Activated CD8-positive, alpha-beta memory T cell treated with anti-CD3 and anti-CD28 coated beads, Interleukin-2, amount 50 U/mL, for 4 hours (primary cell): Measurements from ENCODE around the gene GRAMD1A.
"Not testable (repeated sequence)": the region's sequence is repeated elsewhere in the genome, so short reads cannot be mapped to it uniquely, and the experiment has no call there.

Source experiments
- DNase-seq: peaks from one replicate; pipeline ENCODE4 v3.0.0-alpha.2; 2020

The GRAMD1A gene

DNA sequence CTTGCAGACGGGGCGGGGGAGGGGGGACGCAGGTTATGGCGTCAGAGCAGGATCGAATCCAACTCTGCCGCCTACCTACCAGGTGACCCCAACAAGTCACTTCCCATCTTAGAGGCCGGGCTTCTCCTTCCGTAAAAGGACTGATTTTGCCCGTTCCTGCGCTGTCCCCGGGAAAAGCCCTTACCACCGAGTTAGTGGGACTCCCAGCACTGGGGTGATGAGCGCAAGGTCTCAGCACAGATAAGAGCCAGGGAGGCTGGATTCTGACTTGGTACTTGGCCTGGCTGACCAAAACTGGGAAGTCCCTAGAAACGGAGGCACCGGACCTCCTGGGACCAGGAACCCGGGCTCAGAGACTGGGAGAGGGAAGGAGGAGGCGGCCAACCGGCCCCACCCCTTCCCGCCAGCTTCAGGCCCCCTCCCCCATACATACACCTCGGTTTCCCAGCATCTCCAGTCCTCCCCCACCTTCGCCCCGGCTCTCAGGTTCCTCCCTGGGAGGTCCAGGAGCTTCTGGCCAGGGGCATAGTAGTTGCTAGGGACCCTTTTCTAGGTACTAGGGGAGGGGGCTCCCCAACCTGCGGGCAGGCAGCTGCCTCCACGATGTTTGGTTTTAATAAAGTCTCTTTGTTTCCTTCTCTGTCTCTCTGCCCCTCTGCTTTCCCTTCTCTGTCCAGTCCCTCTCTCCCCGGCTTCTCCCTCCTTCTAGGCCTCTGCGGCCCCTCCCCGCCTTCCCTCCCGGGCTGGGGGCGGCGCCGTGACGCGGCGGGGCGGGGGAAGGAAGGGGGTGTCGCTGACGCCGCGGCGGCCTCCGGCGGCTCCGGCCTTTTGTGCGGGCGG is at the start of gene GRAMD1A:
GRAMD1A (plus strand) TSS at position 826 of the 840 bp plus-strand sequence. CDS start 156 bp downstream, outside the sequence.
- DNase-seq = peak; percentile 74

DNA sequence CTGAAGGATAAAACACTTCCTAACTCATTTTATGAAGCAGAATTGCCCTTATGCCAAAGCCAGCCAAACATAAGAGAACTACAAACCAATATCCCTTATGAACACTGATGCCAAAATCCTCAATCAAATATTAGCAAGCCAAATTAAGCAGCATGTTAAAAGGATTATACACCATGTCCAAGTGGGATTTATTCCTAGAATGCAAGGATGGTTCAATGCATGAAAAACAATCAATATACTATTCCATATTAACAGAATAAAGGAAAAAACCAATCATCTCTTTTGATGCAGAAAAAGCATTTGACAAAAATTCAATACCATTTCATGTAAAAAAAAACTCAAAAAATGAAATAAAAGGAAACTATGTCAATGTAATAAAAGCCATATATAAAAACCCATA is 47.0 kb upstream of the GRAMD1A start:
- no peak for DNase-seq

DNA sequence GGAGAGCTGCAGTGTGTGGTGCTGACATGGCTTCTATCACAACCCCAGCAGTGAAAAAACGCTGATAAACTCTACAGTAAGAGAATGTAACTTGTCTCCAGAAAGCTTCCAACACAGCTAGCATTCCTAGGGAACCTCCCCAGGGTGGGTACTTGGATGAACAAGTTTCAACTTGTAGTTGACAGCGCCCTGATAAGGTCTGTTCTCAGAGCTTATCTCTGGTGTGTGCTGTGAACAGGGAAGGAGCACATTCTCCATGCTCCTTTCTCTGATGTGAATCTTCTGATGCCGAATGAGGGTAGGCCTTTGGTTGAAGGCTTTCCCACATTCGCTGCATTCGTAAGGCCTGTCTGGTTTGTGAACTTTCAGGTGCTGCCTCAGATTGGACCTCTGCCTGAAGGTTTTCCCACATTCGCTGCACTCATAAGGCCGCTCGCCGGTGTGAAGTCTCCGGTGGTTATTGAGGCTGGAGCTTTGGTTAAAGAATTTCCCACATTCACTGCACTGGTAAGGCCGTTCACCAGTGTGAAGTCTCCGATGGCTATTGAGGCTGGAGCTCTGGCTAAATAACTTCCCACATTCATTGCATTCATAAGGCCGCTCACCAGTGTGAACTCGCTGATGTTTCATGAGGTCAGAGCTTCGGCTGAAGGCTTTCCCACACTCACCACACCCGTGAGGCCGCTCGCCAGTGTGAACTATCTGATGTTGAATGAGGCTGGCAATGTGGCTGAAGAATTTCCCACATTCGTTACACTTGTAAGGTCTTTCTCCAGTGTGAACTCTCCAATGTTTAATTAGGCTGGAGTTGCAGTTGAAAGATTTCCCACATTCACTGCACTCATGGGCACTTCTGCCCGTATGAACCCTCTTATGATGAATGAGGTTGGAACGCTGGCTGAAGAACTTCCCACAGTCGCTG is 42.0 kb upstream of the GRAMD1A start:
- no peak for DNase-seq

DNA sequence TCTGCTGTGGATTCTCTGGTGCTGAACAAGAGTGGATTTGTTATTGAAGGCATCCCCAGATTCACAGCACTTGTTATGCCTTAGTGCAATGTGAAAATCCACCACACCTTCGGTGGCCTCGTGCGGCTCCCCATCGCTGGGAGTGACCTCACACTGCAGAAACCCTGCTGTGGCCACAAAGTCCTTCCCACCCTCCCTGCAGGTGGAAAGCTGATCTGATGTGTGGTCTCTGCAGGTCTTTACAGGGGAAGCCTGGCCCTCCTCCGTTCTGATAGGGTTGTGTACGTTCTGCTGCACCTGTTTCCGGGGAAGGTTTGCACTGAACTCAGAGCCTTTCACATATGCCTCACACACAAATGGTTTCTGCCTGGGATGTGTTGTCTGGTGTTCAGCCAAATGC is 41.1 kb upstream of the GRAMD1A start:
- DNase-seq = no peak

DNA sequence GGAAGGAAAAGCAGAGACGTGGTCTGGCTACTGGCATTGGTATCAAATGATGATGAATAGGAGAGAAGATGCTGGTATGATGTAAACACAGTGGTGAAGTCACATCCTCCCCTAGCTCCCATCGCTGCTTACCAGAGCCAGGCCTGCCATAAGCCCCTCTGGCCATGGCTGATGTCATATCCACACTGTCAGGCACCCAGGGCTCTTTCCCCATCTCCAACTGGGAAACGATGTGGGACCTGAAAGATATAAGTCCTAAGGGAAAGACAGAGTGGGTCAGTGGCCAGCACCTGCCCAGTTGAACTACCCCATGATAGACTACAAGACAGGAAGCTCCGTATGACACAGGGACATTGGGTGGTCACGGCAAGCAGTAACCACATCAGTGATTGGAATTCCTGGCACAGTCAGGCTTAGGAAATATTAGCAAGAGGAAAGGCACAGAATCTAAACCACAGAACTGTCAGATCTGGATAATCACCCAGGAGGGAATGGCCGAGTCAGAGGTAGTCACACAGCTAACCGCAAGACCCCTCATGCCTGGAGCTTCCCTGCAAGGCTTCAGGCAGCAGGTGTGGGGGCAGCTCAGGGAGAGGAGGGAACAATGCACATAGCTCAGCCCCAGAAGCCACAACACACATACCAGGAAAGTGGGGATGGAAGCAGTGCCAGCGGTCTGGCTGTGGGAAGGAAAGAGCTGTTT is 39.9 kb upstream of the GRAMD1A start:
- no peak for DNase-seq

DNA sequence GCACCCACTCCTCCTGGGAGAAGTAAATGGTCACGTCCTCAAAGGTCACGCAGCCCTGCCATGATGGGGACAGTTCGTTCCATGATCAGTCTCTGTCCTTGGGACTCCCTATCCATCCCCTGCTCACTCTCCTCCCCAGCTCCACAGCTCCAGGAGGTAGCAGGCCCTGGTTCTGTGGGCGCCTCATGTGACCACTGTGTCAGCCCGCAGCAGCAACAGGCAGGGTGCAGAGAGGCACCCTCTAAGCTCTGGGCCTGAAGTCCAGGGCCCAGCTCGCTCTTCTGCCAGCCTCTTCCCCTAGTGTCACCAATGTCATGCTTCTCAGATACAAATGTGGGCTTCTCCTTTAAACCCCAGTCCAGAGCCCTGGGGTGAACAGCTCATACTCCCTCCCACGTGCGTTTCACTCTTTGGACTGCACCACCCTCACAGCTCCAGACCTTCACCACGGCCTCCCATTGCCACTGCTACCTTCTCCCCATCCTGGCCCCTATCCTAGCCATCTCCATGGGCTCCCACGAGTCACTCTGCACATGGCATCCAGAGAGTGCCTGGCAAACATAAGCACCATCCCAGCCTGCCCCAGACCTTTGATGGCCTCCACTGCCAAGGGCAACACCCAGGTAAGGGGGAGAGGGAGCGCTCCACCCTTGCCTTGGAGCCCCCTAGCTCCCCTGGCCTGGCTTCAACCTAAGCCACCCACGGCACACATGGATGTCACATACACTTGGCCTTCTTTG is 39.0 kb upstream of the GRAMD1A start:
- no peak for DNase-seq

DNA sequence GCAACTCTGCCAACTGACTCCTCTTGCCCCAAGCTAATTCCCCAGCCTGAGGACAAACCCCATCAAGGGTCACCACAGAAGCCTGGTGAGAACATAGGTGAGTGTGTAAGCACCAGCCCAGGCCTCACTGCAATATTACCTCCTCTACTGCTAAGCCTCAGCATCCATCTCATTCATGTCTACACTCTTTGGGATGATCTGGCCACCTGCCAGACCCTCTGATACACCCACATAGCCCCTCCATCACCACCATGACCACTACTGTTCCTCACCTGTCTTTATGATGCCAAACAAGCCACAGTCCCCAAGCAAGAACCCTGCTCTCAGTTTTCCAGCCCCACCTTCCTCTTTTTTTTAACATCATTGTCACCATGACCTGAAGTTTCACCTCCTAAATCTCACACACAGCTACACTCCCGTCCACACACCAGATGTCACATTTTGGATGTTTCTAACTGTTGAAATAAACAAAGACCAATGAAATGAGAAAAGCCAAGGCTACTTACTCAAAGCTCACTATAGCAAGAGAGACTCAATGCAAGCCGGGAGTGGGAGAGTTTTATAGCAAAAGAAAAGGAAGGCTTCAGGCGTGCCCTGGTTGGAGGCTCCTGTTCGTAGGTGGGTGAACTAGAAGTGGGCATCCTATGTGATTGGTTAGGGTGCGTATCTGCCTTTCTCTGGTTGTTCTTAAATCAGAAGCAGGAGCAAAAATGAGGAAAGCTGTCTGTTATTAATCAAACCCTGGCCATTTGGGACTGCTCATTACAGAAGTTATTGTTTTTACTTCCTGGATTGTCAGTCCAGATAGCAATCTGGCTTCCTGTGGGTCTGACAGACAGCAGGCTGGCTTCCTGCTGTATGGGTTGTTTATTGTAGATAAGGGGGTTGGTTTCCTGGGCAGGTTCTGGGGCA is 38.1 kb upstream of the GRAMD1A start:
- DNase-seq = no peak

DNA sequence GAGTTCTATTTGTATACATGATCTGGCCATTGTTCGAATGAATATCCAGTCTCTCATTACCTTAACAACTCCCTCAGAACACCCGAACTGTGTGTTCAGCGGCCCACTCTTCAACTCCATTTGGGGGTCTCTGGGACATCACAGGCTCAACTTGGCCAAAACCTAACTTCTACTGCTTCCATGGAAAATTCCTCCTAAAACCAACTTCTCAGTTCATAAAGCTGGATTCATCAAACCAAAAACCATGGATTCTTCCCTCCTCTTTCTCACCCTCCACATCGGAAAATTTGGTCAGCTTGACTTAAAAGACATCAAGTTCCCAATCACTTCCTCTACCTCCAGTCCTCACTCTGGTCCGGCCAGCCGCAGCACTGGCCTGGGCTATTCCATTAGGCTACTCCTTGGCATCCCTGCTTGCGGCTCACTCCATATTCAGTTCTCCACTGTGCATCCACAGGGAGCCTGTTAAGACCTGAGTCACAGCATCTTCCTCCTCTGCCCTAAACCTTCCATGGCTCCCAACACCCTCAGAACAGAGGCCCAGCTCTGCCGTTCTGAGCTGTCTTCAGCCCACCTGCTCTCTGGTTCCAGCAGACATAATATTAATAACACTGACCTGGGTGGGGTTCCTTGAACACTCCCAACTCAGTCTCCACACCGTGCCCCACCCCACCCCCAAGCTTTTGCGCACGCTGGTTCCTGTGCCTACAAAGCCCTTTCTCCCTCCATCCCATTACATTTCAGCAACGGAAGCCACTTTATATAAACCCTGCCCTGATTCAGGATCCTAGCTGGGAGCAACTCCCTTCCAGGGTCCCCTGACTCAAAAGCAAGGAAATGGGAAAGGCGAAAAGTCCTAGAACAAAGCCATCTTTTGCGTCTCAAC is 37.2 kb upstream of the GRAMD1A start:
- DNase-seq = no peak

DNA sequence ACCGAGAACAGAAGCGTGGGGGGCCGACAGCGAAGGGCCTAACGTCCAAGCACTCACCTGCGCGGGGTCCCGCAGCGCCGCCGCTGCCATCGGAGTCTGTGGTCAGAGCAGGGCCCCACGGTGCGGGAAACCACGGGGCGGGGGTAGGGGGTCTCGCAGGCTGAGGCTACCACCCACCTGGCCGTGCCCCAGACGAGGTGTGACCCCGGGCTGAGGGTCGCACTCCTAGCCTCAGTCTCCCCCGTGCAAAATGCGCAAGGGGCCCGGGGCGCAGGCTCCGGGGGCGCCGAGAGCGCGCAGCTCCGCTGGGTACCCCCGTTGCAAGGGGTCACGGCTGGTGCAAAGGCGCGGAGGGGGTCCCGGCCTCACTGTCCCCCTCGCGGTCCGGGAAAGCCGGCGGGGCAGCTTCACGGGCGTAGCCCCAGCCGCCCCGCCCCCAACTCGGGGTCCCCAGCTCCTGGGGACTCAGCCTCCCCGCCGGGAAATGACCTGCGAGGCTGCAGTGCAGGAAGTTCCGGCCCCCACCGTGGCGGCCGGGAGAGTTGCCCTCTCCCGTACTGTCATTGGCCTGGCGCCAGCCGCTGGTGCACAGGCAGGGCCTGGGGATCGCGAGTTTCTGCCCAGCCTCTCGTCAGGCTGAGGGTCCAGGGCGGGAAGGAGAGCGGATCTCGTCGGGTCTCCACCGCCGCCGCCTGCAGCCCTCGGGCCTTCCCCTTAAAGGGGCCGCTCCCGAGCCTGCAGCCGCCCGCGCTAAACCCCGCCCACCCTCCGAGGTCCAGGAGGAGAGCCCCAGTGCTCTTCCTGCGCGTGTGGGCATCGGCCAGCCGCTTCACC is 36.3 kb upstream of the GRAMD1A start, which contains the start of gene ZNF792:
ZNF792 (minus strand) TSS at position 657 of the 834 bp plus-strand sequence; CDS start at position 90, 567 bp downstream.
- peak; percentile 51 for DNase-seq

DNA sequence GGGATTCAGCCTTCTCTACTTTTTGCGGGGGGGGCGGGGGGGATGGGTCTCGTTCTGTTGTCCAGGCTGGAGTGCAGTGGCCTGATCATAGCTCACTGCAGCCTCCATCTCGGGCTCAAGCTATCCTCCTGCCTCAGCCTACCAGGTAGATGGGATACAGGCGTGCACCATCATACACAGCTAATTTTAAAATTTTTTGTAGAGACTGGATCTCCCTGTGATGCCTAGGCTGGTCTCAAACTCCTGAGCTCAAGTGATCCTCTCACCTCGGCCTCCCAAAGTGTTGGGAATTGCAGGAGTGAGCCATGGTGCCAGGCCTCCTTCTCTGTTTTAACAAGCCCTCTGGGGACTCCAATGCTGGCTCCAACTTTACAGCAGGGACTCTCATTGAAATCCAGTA is 35.5 kb upstream of the GRAMD1A start:
- no peak for DNase-seq

DNA sequence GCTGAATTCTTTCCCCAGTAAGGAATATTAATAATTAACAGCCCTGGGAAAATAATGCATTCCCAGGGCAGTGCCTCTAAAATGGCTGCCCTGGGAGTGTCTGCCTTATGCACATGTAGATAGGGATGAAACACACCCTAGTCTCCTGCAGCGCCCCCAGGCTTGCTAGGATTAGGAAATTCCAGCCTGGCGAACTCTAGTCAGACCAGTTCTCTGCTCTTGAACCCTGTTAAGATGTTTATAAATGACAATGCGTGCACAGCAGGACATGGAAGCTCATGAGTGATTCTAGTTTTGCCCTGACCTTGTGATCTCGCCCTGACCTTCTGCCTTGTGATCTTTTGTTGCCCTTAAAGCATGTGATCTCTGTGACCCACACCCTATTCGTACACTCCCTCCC is 34.6 kb upstream of the GRAMD1A start:
- not testable (repeated sequence) for DNase-seq

DNA sequence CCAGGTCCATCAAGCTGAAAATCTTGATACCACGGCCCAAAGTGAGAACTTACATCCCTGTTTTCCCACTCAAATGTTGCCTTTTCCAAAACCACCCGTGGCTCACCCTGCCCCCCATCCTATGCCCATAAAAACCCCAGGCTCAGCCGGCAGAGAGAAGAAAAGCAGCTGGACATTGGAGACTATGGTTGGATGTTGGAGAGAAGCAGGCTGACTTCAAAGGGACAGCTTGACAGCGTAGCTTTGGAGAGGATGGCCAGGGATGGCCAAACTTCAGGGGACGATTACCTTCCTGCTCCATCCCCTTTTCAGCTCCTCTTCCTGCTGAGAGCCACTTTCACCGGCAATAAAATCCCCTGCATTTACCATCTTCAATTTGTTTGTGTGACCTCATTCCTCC is 32.6 kb upstream of the GRAMD1A start:
- DNase-seq = no peak

DNA sequence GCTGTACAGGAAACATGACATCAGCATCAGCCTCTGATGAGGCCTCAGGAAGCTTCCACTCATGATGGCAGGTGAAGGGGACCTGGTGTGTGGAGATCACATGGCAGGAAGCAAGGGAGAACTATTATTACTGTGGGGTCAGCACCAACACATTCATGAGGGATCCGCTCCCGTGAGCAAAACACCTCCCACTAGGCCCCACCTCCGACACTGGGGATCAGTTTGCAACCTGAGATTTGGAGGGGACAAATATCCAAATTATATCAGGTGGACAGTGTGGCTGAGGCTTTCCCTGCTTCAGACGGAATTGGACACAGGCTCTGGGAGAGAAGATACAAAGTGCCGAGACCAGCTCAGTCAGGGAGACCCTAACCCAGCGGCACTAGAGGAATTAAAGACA is 30.4 kb upstream of the GRAMD1A start:
- no peak for DNase-seq

DNA sequence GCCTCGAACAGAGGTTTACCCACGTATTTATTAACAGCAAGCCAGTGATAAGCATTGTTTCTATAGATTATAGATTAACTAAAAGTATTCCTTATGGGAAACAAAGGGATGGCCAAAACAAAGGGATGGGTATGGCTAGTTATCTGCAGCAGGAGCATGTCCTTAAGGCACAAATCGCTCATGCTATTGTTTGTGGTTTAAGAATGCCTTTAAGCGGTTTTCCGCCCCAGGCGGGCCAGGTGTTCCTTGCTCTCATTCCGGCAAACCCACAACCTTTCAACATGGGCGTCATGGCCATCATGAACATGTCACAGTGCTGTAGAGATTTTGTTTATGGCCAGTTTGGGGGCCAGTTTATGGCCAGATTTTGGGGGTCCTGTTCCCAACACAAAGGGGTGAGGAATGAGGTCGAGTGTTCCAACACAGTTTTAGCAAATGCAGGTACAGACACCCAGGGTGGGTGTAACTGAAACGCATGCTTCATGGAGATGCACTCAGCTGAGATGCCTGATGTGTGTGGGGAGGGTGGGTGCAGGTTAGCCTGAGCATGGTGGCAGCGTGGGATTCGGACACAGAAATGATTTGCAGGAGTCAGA is 29.8 kb upstream of the GRAMD1A start:
- DNase-seq = not testable (repeated sequence)

DNA sequence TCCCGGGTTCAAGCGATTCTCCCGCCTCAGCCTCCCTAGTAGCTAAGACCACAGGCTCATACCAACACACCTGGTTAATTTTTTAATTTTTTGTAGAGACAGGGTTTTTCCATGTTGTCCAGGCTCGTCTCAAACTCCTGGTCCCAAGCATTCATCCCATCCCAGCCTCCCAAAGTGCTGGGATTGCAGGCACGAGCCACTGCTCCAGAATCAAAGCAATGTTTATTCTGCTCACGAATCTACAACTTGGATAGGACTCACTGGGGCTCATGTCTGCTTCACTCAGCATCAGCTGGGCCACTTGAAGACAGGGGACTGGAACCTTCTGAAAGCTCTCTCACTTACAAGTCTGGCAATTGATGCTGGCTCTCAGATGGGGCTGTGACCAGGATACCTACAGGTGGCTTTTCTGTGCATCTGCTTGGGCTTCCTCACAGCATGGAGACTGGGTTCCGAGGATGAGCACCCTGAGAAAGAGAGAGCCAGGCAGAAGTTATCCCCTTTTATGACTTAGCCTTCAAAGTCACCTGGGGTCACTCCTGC is 27.9 kb upstream of the GRAMD1A start:
- DNase-seq = no peak

DNA sequence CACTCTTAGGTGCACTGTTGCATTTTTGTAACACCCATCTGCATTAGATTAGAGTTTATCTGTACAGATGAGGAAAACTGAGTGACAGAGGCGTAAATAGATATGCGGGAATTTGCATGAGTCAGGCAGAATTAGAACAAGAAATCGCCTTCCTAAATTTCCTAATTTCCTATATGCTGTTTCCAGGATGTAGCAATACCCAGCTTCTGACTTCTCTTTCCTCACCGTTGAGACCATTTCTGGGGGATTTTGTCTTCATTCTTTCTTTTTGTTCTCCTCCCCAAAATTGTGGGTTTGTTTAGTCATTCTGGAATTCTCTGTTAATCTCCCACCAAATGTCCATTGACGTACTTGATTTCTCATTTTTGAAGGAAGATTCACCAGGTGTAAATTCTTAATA is 25.5 kb upstream of the GRAMD1A start:
- no peak for DNase-seq

DNA sequence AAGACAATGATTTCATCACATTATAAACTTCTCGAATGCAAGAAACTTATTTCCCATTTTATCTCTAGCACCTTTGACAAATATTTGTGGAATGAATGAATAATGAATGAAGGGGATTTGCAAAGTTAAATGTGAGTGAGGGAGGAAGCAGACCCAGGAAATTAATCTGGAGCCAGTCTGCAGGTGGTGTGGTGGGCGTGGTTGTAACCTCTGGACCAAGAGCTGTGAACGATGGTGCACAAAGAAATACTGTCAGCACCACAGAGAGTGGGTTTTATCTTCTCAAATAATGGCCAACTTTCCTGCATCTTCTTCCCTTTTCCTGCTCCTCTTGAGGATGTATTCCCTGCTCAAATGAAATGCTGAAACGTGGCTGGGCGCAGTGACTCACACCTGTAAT is 25.1 kb upstream of the GRAMD1A start:
- no peak for DNase-seq

DNA sequence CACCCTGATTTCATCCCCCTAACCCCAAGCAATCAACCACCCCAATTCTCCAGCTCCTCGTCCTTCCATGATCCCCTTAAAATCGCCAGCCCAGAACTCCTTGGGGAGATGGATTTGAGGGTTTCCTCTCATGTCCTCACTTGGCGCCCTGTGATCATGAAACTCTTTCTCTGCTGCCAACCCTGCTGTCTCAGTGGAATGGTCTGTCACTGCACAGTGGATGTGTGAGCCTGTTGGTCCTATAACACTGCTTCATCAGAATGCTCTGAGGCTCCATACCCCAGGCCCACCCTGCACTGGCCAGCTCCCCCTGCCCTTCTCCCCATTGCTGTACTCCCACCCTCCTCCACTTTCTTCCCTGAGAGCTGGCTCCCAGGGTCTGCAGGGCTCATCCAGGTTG is 23.5 kb upstream of the GRAMD1A start:
- no peak for DNase-seq
